H9 (cell line): ENCODE results near the gene MAP3K19. TPM values are rescaled to one million over a fixed set of nuclear protein-coding genes. Genes with fewer than 3 reads are reported as not detected.

Experiments used
- DNase-seq: peaks from one replicate; pipeline ENCODE4 v3.0.0-alpha.2; 2017
- H2AFZ ChIP-seq: one replicate; pipeline ENCODE4 v1.6.1; 2013; ENCODE audit warnings: mild to moderate bottlenecking, low read length, control low read depth, moderate library complexity
- H2AK5ac ChIP-seq: 2 replicates; pipeline ENCODE4 v1.6.1; 2013; ENCODE audit warnings: low read length, control low read depth, mixed read lengths; ENCODE audit not compliant: insufficient read length
- H2BK120ac ChIP-seq: one replicate; pipeline ENCODE4 v1.6.1; 2013; ENCODE audit warnings: low read depth, mild to moderate bottlenecking, low read length, control low read depth, inconsistent platforms; ENCODE audit not compliant: poor library complexity, severe bottlenecking
- H2BK12ac ChIP-seq: 2 replicates; pipeline ENCODE4 v1.6.1; 2013; ENCODE audit warnings: low read length, control low read depth, mixed read lengths, low read depth; ENCODE audit not compliant: insufficient read length
- H2BK15ac ChIP-seq: 2 replicates; pipeline ENCODE4 v1.6.1; 2013; ENCODE audit warnings: low read depth, low read length, control low read depth
- H2BK20ac ChIP-seq: one replicate; pipeline ENCODE4 v1.6.1; 2013; ENCODE audit warnings: low read depth, mild to moderate bottlenecking, low read length, control low read depth, inconsistent platforms; ENCODE audit not compliant: poor library complexity, severe bottlenecking
- H2BK5ac ChIP-seq: 2 replicates; pipeline ENCODE4 v1.6.1; 2013; ENCODE audit warnings: low read length, control low read depth, mixed read lengths; ENCODE audit not compliant: insufficient read length
- H3K14ac ChIP-seq: 2 replicates; pipeline ENCODE4 v1.6.1; 2013; ENCODE audit warnings: low read length, control low read depth; ENCODE audit not compliant: insufficient read depth
- H3K18ac ChIP-seq: 2 replicates; pipeline ENCODE4 v1.6.1; 2013; ENCODE audit warnings: low read depth, mild to moderate bottlenecking, mixed read lengths, low read length, control low read depth; ENCODE audit not compliant: insufficient read length
- H3K23ac ChIP-seq: 2 replicates; pipeline ENCODE4 v1.6.1; 2013; ENCODE audit warnings: low read length, control low read depth, mixed read lengths, low read depth; ENCODE audit not compliant: insufficient read length
- H3K23me2 ChIP-seq: 2 replicates; pipeline ENCODE4 v1.6.1; 2013; ENCODE audit warnings: low read depth, mild to moderate bottlenecking, mixed read lengths, low read length, control low read depth; ENCODE audit not compliant: insufficient read length, poor library complexity, severe bottlenecking
- H3K27ac ChIP-seq: 2 replicates; pipeline ENCODE4 v1.5.1; 2013; ENCODE audit warnings: low read length, control low read depth, mixed read lengths, low read depth; ENCODE audit not compliant: insufficient read length
- H3K27me3 ChIP-seq: 2 replicates; pipeline ENCODE4 v1.6.1; 2013; ENCODE audit warnings: low read length, control low read depth, inconsistent platforms; ENCODE audit not compliant: insufficient read depth
- H3K4ac ChIP-seq: 2 replicates; pipeline ENCODE4 v1.6.1; 2013; ENCODE audit warnings: low read depth, mild to moderate bottlenecking, control low read depth, inconsistent platforms, low read length, moderate library complexity
- H3K4me1 ChIP-seq: 2 replicates; pipeline ENCODE4 v1.6.1; 2013; ENCODE audit warnings: low read length, control low read depth, inconsistent platforms; ENCODE audit not compliant: insufficient read depth
- H3K4me2 ChIP-seq: 2 replicates; pipeline ENCODE4 v1.6.1; 2013; ENCODE audit warnings: low read length, control low read depth, mixed read lengths; ENCODE audit not compliant: insufficient read length, insufficient read depth
- H3K56ac ChIP-seq: 2 replicates; pipeline ENCODE4 v1.6.1; 2013; ENCODE audit warnings: low read depth, mild to moderate bottlenecking, mixed read lengths, low read length, control low read depth; ENCODE audit not compliant: insufficient read length
- H3K79me1 ChIP-seq: 2 replicates; pipeline ENCODE4 v1.6.1; 2013; ENCODE audit warnings: low read depth, mild to moderate bottlenecking, moderate library complexity, low read length, control low read depth, inconsistent platforms; ENCODE audit not compliant: insufficient read depth, poor library complexity, severe bottlenecking
- H3K79me2 ChIP-seq: 2 replicates; pipeline ENCODE4 v1.6.1; 2013; ENCODE audit warnings: low read length, control low read depth, inconsistent platforms; ENCODE audit not compliant: insufficient read depth
- H3K9ac ChIP-seq: 2 replicates; pipeline ENCODE4 v1.6.1; 2013; ENCODE audit warnings: low read length, control low read depth, mixed read lengths; ENCODE audit not compliant: insufficient read length; ENCODE audit errors: extremely low read depth
- H3K9me3 ChIP-seq: one replicate; pipeline ENCODE4 v1.6.1; 2013; ENCODE audit warnings: low read depth, low read length, inconsistent platforms; ENCODE audit not compliant: control insufficient read depth
- H3T11ph ChIP-seq: one replicate; pipeline ENCODE4 v1.6.1; 2013; ENCODE audit warnings: mild to moderate bottlenecking, low read length, control low read depth, inconsistent platforms
- H4K20me1 ChIP-seq: one replicate; pipeline ENCODE4 v1.6.1; 2013; ENCODE audit not compliant: control insufficient read depth, insufficient read length, insufficient read depth
- H4K5ac ChIP-seq: 2 replicates; pipeline ENCODE4 v1.6.1; 2013; ENCODE audit warnings: low read depth, mild to moderate bottlenecking, mixed read lengths, low read length, control low read depth; ENCODE audit not compliant: insufficient read length
- H4K8ac ChIP-seq: replicated peaks from 2 replicates; pipeline ENCODE4 v1.6.1; 2013; ENCODE audit warnings: low read length, control low read depth, mixed read lengths, low read depth; ENCODE audit not compliant: insufficient read length
- H4K91ac ChIP-seq: 2 replicates; pipeline ENCODE4 v1.6.1; 2013; ENCODE audit warnings: low read depth, mild to moderate bottlenecking, moderate library complexity, mixed read lengths, low read length, control low read depth; ENCODE audit not compliant: insufficient read length
- H3K27ac Mint-ChIP-seq, 3 experiments: 2 replicates in 2 of 3; 3 replicates in 1 of 3; pipeline ENCODE4 v1.8.0; 2020 to 2021; ENCODE audit warnings: mixed read lengths in 3 of 3, mild to moderate bottlenecking in 1 of 3, moderate library complexity in 1 of 3
- H3K27me3 Mint-ChIP-seq: 2 replicates; pipeline ENCODE4 v1.8.0; 2021; ENCODE audit warnings: low read depth, mild to moderate bottlenecking, moderate library complexity, mixed read lengths
- H3K36me3 Mint-ChIP-seq, 3 experiments: 2 replicates in 2 of 3; 3 replicates in 1 of 3; pipeline ENCODE4 v1.8.0; 2020 to 2021; ENCODE audit warnings: low read depth in 3 of 3, mixed read lengths in 3 of 3; ENCODE audit not compliant: insufficient read depth in 1 of 3
- H3K4me1 Mint-ChIP-seq, 2 experiments: 2 replicates each; pipeline ENCODE4 v1.8.0; 2020; ENCODE audit warnings: mixed read lengths in 2 of 2
- H3K4me3 Mint-ChIP-seq, 2 experiments: 2 replicates in 1 of 2; 3 replicates in 1 of 2; pipeline ENCODE4 v1.8.0; 2020 to 2021; ENCODE audit warnings: mild to moderate bottlenecking in 2 of 2, mixed read lengths in 2 of 2, moderate library complexity in 1 of 2
- H3K9me3 Mint-ChIP-seq, 2 experiments: 2 replicates in 1 of 2; 3 replicates in 1 of 2; pipeline ENCODE4 v1.8.0; 2020; ENCODE audit warnings: mild to moderate bottlenecking in 2 of 2, mixed read lengths in 2 of 2, moderate library complexity in 1 of 2
- CTCF ChIP-seq: fragments of 200-600 bp; sonication (generic); conservative IDR thresholded peaks from 3 replicates; pipeline ENCODE4 v1.8.0; 2021; ENCODE audit warnings: antibody characterized with exemption, mild to moderate bottlenecking
- WGBS: extraction: QIAGEN DNeasy Blood & Tissue Kit; methylation state at CpG from one replicate; pipeline ENCODE4 v1.1.7; 2013; ENCODE audit warnings: missing lambda C conversion rate, low lambda C conversion rate, mixed read lengths; ENCODE audit not compliant: insufficient read length; ENCODE audit errors: extremely low coverage; 5-methylcytosine and 5-hydroxymethylcytosine counted together
- total RNA-seq: library from RNA; stranded (reverse); gene quantifications from 2 replicates; pipeline ENCODE4 v1.2.1, GENCODE V29; 2021

The MAP3K19 gene
- total RNA-seq, 1 experiment from 2014 or later: not detected

- H2AFZ ChIP-seq: no peak overlapping the region
- DNase-seq: no peak
These were observed 127.7 kb downstream of the MAP3K19 start for GRCh38 chr2:134919341-134920210.

More at GRCh38 chr2:134919341-134920210, 127.7 kb downstream of the MAP3K19 start:
- no CpG with 5 or more reads among the region's 30 CpGs for WGBS
- Histone ChIP-seq H3K27ac (peak overlapping the region; percentile 73), H3K9ac (peak overlapping the region; percentile 99), H4K91ac (peak overlapping the region; percentile 65), H2BK120ac (peak overlapping the region; percentile 82), H4K8ac (no peak overlapping the region), H3K18ac (peak overlapping the region; percentile 98), H3K23me2 (peaks cover 9% of the 10 kb centered on the region), H3K23ac (no peak overlapping the region), H2BK5ac (peak overlapping the region; percentile 90), H4K20me1 (no peaks in the 10 kb centered on the region), H3K14ac (peak overlapping the region; percentile 100), H3K79me2 (peaks cover 37% of the 10 kb centered on the region; the same call in 1 of the 2 replicates), H3K4ac (peak overlapping the region; percentile 52; the same call in 1 of the 2 replicates), H3K4me2 (peak overlapping the region; percentile 64), H3K4me1 (no peaks in the 10 kb centered on the region), H3K27me3 (no peaks in the 10 kb centered on the region), H2BK20ac (no peak overlapping the region), H2BK12ac (no peak overlapping the region), H2AK5ac (no peak overlapping the region), H3T11ph (peak overlapping the region; percentile 48), H3K9me3 (no peaks in the 10 kb centered on the region), H3K79me1 (no peaks in the 10 kb centered on the region), H2BK15ac (no peak overlapping the region), H3K56ac (peak overlapping the region; percentile 93), H4K5ac (no peak overlapping the region)
- H3K36me3 Mint-ChIP-seq: peaks cover 0 to 22% (median 20%) of the 10 kb centered on the region in 3 experiments
- H3K27ac Mint-ChIP-seq: peak overlapping the region; percentile 100
- peak overlapping the region; percentile 96 to 99 for H3K4me3 Mint-ChIP-seq
- no peak for TF ChIP-seq CTCF
- H3K4me1 Mint-ChIP-seq: peaks cover 13 to 28% of the 10 kb centered on the region in 2 experiments
- no peaks in the 10 kb centered on the region; the same call in 1 of the 2 replicates for H3K27me3 Mint-ChIP-seq
- H3K9me3 Mint-ChIP-seq: peaks cover 7 to 8% of the 10 kb centered on the region in 2 experiments; a peak in 4 of 5 replicates
